ENCODE measurements around the gene COG6. TPM values are rescaled to one million over a fixed set of nuclear protein-coding genes. Genes with fewer than 3 reads are reported as not detected.
A peak's percentile ranks its signal among the peaks of the same experiment; 100 is the strongest.

Gene COG6
- total RNA-seq, 1 experiment from 2014 or later: 24.3 TPM

DNA sequence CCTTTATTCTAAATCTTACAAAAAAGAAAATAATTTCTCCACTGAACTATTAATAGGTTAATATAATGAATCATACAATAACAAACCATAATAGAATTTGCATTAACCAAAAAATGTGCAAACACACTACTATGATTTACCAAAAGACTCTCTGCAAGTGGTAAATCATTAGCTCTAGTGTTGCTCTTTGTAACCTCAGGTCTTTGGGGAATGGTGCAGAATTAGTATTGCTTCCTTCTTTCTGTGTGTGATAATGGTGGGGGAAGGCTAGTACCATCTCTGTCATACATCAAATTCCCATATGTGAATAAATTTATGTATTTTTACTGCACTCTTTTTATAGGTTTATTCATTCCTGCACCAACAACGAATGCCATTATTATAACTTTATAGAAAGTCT lies 105.1 kb downstream of the COG6 start:
- DNase-seq (ENCODE audit: low read depth, low spot score) (no peak), ATAC-seq (no peak)
- in situ Hi-C loops (cut with HindIII; ENCODE audit: low pct_unique_long_range_greater_than_20kb, low sequenced_read_pairs) (no loop called here), intact Hi-C loops (cut with micrococcal nuclease; ENCODE audit: unreplicated experiment) (no loop called here)
- Histone ChIP-seq H3K36me3 (ENCODE audit: control insufficient read depth, insufficient read depth, low read length) (no peaks in the 10 kb centered on the region), H3K9me3 (ENCODE audit: control insufficient read depth, insufficient read depth, low read depth, low read length) (no peaks in the 10 kb centered on the region), H3K4me3 (ENCODE audit: low read depth in 2 of 2, low read length in 2 of 2) (no peak overlapping the region), H3K27ac (ENCODE audit: low read length) (no peak overlapping the region), H3K27me3 (ENCODE audit: control insufficient read depth, insufficient read depth, low read length) (no peaks in the 10 kb centered on the region), H3K4me1 (ENCODE audit: control insufficient read depth, insufficient read depth, low read length) (no peaks in the 10 kb centered on the region)
- no peak for TF ChIP-seq POLR2AphosphoS5 (IDR thresholded peaks at IDR 0.05; ENCODE audit: low read depth, low read length)
- no peak for TF ChIP-seq SIN3A (IDR thresholded peaks at IDR 0.05; ENCODE audit: borderline replicate concordance, insufficient read depth, low read depth, low read length)
- no peak for TF ChIP-seq TCF7L2 (IDR thresholded peaks at IDR 0.05; ENCODE audit: low read depth, low read length)
- TF ChIP-seq, protein P1, sequence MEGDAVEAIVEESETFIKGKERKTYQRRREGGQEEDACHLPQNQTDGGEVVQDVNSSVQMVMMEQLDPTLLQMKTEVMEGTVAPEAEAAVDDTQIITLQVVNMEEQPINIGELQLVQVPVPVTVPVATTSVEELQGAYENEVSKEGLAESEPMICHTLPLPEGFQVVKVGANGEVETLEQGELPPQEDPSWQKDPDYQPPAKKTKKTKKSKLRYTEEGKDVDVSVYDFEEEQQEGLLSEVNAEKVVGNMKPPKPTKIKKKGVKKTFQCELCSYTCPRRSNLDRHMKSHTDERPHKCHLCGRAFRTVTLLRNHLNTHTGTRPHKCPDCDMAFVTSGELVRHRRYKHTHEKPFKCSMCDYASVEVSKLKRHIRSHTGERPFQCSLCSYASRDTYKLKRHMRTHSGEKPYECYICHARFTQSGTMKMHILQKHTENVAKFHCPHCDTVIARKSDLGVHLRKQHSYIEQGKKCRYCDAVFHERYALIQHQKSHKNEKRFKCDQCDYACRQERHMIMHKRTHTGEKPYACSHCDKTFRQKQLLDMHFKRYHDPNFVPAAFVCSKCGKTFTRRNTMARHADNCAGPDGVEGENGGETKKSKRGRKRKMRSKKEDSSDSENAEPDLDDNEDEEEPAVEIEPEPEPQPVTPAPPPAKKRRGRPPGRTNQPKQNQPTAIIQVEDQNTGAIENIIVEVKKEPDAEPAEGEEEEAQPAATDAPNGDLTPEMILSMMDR (IDR thresholded peaks at IDR 0.05): no peak
- TF ChIP-seq, protein P2, sequence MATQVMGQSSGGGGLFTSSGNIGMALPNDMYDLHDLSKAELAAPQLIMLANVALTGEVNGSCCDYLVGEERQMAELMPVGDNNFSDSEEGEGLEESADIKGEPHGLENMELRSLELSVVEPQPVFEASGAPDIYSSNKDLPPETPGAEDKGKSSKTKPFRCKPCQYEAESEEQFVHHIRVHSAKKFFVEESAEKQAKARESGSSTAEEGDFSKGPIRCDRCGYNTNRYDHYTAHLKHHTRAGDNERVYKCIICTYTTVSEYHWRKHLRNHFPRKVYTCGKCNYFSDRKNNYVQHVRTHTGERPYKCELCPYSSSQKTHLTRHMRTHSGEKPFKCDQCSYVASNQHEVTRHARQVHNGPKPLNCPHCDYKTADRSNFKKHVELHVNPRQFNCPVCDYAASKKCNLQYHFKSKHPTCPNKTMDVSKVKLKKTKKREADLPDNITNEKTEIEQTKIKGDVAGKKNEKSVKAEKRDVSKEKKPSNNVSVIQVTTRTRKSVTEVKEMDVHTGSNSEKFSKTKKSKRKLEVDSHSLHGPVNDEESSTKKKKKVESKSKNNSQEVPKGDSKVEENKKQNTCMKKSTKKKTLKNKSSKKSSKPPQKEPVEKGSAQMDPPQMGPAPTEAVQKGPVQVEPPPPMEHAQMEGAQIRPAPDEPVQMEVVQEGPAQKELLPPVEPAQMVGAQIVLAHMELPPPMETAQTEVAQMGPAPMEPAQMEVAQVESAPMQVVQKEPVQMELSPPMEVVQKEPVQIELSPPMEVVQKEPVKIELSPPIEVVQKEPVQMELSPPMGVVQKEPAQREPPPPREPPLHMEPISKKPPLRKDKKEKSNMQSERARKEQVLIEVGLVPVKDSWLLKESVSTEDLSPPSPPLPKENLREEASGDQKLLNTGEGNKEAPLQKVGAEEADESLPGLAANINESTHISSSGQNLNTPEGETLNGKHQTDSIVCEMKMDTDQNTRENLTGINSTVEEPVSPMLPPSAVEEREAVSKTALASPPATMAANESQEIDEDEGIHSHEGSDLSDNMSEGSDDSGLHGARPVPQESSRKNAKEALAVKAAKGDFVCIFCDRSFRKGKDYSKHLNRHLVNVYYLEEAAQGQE (IDR thresholded peaks at IDR 0.05; ENCODE audit: insufficient read depth in 1 of 2, low read depth in 2 of 2, low read length in 1 of 2): no peak
- POLR2A ChIA-PET: no interaction called here
- CTCF ChIA-PET: no interaction called here
- no TSS peak for BruUV-seq (replicated peaks)

DNA sequence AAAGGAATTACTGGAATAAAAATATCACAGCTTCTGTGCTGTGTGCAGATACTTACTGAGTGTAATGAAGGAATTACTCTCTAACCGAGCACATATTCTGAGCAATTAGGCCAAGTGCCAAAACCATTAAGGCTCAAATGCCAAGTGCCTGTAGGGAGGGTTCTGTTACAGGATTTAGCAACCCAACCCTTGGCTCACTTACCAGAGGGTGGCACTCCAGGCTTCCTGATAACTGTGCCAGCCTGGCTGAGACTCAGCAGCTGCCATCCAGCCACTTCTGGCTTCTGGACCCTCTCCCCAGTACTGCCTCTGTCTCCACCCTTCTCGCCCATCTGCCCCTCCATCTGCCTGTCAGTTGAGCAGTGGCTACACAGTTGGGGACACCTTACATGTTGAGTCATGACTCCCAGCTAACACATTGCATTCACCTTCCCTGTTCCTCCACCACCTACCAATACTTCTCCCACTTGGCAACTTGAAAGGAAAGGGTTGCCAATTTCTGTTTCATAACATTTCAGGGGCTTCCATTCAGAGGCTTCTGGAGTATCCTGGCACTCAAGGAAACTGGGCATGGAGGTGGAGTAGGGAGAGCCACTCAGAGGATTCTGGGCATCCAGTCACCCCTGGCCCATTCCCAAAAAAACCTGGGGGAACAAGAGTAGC lies 110.5 kb downstream of the COG6 start:
- Histone ChIP-seq H3K9me3 (ENCODE audit: control insufficient read depth, insufficient read depth, low read depth, low read length) (no peaks in the 10 kb centered on the region), H3K36me3 (ENCODE audit: control insufficient read depth, insufficient read depth, low read length) (no peaks in the 10 kb centered on the region), H3K27ac (ENCODE audit: low read length) (no peak overlapping the region), H3K4me1 (ENCODE audit: control insufficient read depth, insufficient read depth, low read length) (no peaks in the 10 kb centered on the region), H3K27me3 (ENCODE audit: control insufficient read depth, insufficient read depth, low read length) (no peaks in the 10 kb centered on the region), H3K4me3 (ENCODE audit: low read depth in 2 of 2, low read length in 2 of 2) (no peak overlapping the region)
- CTCF ChIA-PET: no interaction called here
- BruUV-seq (replicated peaks): no TSS peak
- no peak for TF ChIP-seq POLR2AphosphoS5 (IDR thresholded peaks at IDR 0.05; ENCODE audit: low read depth, low read length)
- TF ChIP-seq, protein P1 (IDR thresholded peaks at IDR 0.05): peak; percentile 26
- in situ Hi-C loops (cut with HindIII; ENCODE audit: low pct_unique_long_range_greater_than_20kb, low sequenced_read_pairs) (no loop called here), intact Hi-C loops (cut with micrococcal nuclease; ENCODE audit: unreplicated experiment) (no loop called here)
- peak; percentile 62; the same call in 1 of the 2 replicates for ATAC-seq
- POLR2A ChIA-PET: no interaction called here
- no peak for DNase-seq (ENCODE audit: low read depth, low spot score)

All from Panc1 (cell line).